Lung (tissue), 12 donors: ENCODE measurements around the gene GABPB1. TPM values are rescaled to one million over a fixed set of nuclear protein-coding genes. Genes with fewer than 3 reads are reported as not detected.
A peak's percentile ranks its signal among the peaks of the same experiment; 100 is the strongest.

ENCODE experiments used
- ATAC-seq: fragments of 200-7000 bp; cut with Tn5 transposase; one replicate; pipeline ENCODE4 v1.9.1; 2020; ENCODE audit warnings: moderate number of reproducible peaks; ENCODE audit not compliant: insufficient read depth, low FRiP score
- DNase-seq, 3 donors: peaks; one replicate each; pipeline ENCODE4 v3.0.0-alpha.2; 2013 to 2017
- H3K27ac ChIP-seq, 2 donors: one replicate each; pipeline ENCODE4 v1.5.1; 2013; ENCODE audit warnings: mild to moderate bottlenecking in 2 of 2, moderate library complexity in 2 of 2, control low read depth in 1 of 2, inconsistent platforms in 1 of 2, low read depth in 1 of 2, low read length in 1 of 2
- H3K27me3 ChIP-seq, 3 donors: one replicate each; pipeline ENCODE4 v1.5.1; 2013; ENCODE audit warnings: low read length in 2 of 3; ENCODE audit not compliant: control insufficient read depth in 3 of 3, insufficient read depth in 3 of 3
- H3K36me3 ChIP-seq, 4 donors: one replicate each; pipeline ENCODE4 v1.5.1; 2013; ENCODE audit warnings: low read length in 4 of 4, mild to moderate bottlenecking in 1 of 4, moderate library complexity in 1 of 4; ENCODE audit not compliant: control insufficient read depth in 4 of 4, insufficient read depth in 4 of 4
- H3K4me1 ChIP-seq, 5 donors: one replicate each; pipeline ENCODE4 v1.5.1; 2013; ENCODE audit warnings: low read length in 5 of 5, mild to moderate bottlenecking in 2 of 5, moderate library complexity in 1 of 5; ENCODE audit not compliant: control insufficient read depth in 5 of 5, insufficient read depth in 5 of 5
- H3K4me3 ChIP-seq: one replicate; pipeline ENCODE4 v1.5.1; 2013; ENCODE audit warnings: mild to moderate bottlenecking, control low read depth, moderate library complexity
- H3K9ac ChIP-seq, 2 donors: one replicate each; pipeline ENCODE4 v1.5.1; 2013; ENCODE audit warnings: low read length in 2 of 2, control low read depth in 1 of 2; ENCODE audit not compliant: insufficient read depth in 1 of 2
- H3K9me3 ChIP-seq, 4 donors: one replicate each; pipeline ENCODE4 v1.5.1; 2013; ENCODE audit warnings: low read length in 3 of 4, mild to moderate bottlenecking in 1 of 4, moderate library complexity in 1 of 4; ENCODE audit not compliant: control insufficient read depth in 4 of 4, insufficient read depth in 3 of 4
- CTCF ChIP-seq: IDR thresholded peaks from 2 replicates; pipeline ENCODE4 v1.5.1; 2012; ENCODE audit warnings: mild to moderate bottlenecking; ENCODE audit errors: control extremely low read depth, extremely low read depth
- WGBS, 2 donors: extraction: QIAGEN DNeasy Blood & Tissue Kit; methylation state at CpG; one replicate each; pipeline ENCODE4 v1.1.7; 2013; 5-methylcytosine and 5-hydroxymethylcytosine counted together
- polyA plus RNA-seq, 2 donors: library from polyadenylated mRNA; stranded (reverse); fragments of 200-250 nt; gene quantifications; one replicate each; pipeline ENCODE4 v1.2.1, GENCODE V29; 2013
- total RNA-seq, 2 donors: library from RNA; depleted of rRNA in 1 of 2; stranded (reverse); fragments of >200 nt in 1 of 2; gene quantifications; one replicate each; pipeline ENCODE4 v1.2.1, GENCODE V29; 2014 to 2021
- donor health status: control.
- donor health status: control.
- donor health status: Bipolar disorder and iron deficiency.
- donor health status: healthy.
- donor health status: DM: yes; HTN: yes; CAD: no.

The GABPB1 gene
- total and polyA plus RNA-seq, 4 donors = 6.1 to 42.8 (median 13.6) TPM

- ATAC-seq = no peak
Observed at GRCh38 chr15:50262533-50262932, 92.5 kb downstream of the GABPB1 start.

GRCh38 chr15:50261981-50262380, 93.0 kb downstream of the GABPB1 start:
- TF ChIP-seq CTCF = no peak
- H3K27me3 ChIP-seq = no peaks in the 10 kb centered on the region
- no peak overlapping the region for H3K9ac ChIP-seq
- no peak for DNase-seq
- H3K27ac ChIP-seq = no peak overlapping the region
- no peaks in the 10 kb centered on the region for H3K9me3 ChIP-seq
- peaks cover 0 to 3% (median 0%) of the 10 kb centered on the region in 5 donors for H3K4me1 ChIP-seq
- WGBS, 2 donors = 86 to 91% methylated on average over 3 of the region's 3 CpGs
- H3K36me3 ChIP-seq = no peaks in the 10 kb centered on the region
- ATAC-seq = no peak
- no peak overlapping the region for H3K4me3 ChIP-seq

More at GRCh38 chr15:50262533-50262932, 92.5 kb downstream of the GABPB1 start:
- Histone ChIP-seq H3K4me1 (peaks cover 0 to 3% (median 0%) of the 10 kb centered on the region in 5 donors), H3K4me3 (no peak overlapping the region), H3K9me3 (peaks cover 0 to 3% (median 0%) of the 10 kb centered on the region in 4 donors), H3K9ac (no peak overlapping the region), H3K27ac (no peak overlapping the region), H3K36me3 (no peaks in the 10 kb centered on the region), H3K27me3 (no peaks in the 10 kb centered on the region)
- 8 to 42% methylated on average over 4 of the region's 4 CpGs for WGBS, 2 donors
- TF ChIP-seq CTCF = no peak
- DNase-seq = no peak

GRCh38 chr15:50260969-50261496, 94.0 kb downstream of the GABPB1 start:
- ATAC-seq = no peak
- TF ChIP-seq CTCF = no peak

GRCh38 chr15:50259276-50259675, 95.7 kb downstream of the GABPB1 start:
- Histone ChIP-seq H3K27ac (no peak overlapping the region), H3K36me3 (no peaks in the 10 kb centered on the region), H3K9ac (no peak overlapping the region), H3K27me3 (no peaks in the 10 kb centered on the region), H3K9me3 (no peaks in the 10 kb centered on the region), H3K4me1 (peaks cover 0 to 3% (median 0%) of the 10 kb centered on the region in 5 donors), H3K4me3 (no peak overlapping the region)
- 74 to 75% methylated on average over 5 of the region's 5 CpGs for WGBS, 2 donors
- no peak for TF ChIP-seq CTCF
- no peak for ATAC-seq
- DNase-seq = no peak

More at GRCh38 chr15:50260969-50261496, 94.0 kb downstream of the GABPB1 start:
- Histone ChIP-seq H3K27ac (no peak overlapping the region), H3K4me3 (no peak overlapping the region), H3K4me1 (peaks cover 0 to 3% (median 0%) of the 10 kb centered on the region in 5 donors), H3K36me3 (no peaks in the 10 kb centered on the region), H3K9ac (no peak overlapping the region), H3K27me3 (no peaks in the 10 kb centered on the region), H3K9me3 (no peaks in the 10 kb centered on the region)
- peak in 1 of 3 donors; percentile 6 for DNase-seq
- WGBS, 2 donors = 45 to 46% methylated on average over 2 of the region's 2 CpGs
